Endodermal cell (in vitro differentiated cells): Measurements from ENCODE around the gene EXOC7. TPM values are rescaled to one million over a fixed set of nuclear protein-coding genes. Genes with fewer than 3 reads are reported as not detected.

Source experiments
- DNase-seq: peaks from one replicate; pipeline ENCODE4 v3.0.0-alpha.2; 2017
- H3K27ac ChIP-seq: 2 replicates; pipeline ENCODE4 v1.5.1; 2013; ENCODE audit warnings: mild to moderate bottlenecking, low read depth, low read length, moderate library complexity
- H3K27me3 ChIP-seq: 2 replicates; pipeline ENCODE4 v1.6.1; 2013; ENCODE audit warnings: mild to moderate bottlenecking, low read length, moderate library complexity; ENCODE audit not compliant: insufficient read depth, control insufficient read depth, poor library complexity, severe bottlenecking
- H3K36me3 ChIP-seq: 2 replicates; pipeline ENCODE4 v1.7.0; 2013; ENCODE audit warnings: mild to moderate bottlenecking, low read length, moderate library complexity; ENCODE audit not compliant: control insufficient read depth, insufficient read depth
- H3K4me1 ChIP-seq: one replicate; pipeline ENCODE4 v1.7.0; 2013; ENCODE audit warnings: low read length; ENCODE audit not compliant: control insufficient read depth, insufficient read depth
- H3K4me3 ChIP-seq: 2 replicates; pipeline ENCODE4 v1.5.1; 2013; ENCODE audit warnings: mild to moderate bottlenecking, low read length, moderate library complexity
- H3K9ac ChIP-seq: 2 replicates; pipeline ENCODE4 v1.6.1; 2013; ENCODE audit warnings: mild to moderate bottlenecking, low read length, moderate library complexity; ENCODE audit not compliant: poor library complexity, severe bottlenecking; ENCODE audit errors: extremely low read depth
- H3K9me3 ChIP-seq: 2 replicates; pipeline ENCODE4 v1.6.1; 2013; ENCODE audit warnings: mild to moderate bottlenecking, low read length, moderate library complexity; ENCODE audit not compliant: control insufficient read depth
- H3K27ac Mint-ChIP-seq: 2 replicates; pipeline ENCODE4 v1.8.0; 2020; ENCODE audit warnings: mixed read lengths
- H3K27me3 Mint-ChIP-seq: 2 replicates; pipeline ENCODE4 v1.8.0; 2021; ENCODE audit warnings: mild to moderate bottlenecking, mixed read lengths; ENCODE audit not compliant: insufficient read depth
- H3K36me3 Mint-ChIP-seq: 2 replicates; pipeline ENCODE4 v1.8.0; 2020; ENCODE audit warnings: low read depth, mixed read lengths
- H3K4me1 Mint-ChIP-seq: 2 replicates; pipeline ENCODE4 v1.8.0; 2020; ENCODE audit warnings: mixed read lengths
- H3K4me3 Mint-ChIP-seq: 2 replicates; pipeline ENCODE4 v1.8.0; 2020; ENCODE audit warnings: mild to moderate bottlenecking, moderate library complexity, mixed read lengths
- H3K9me3 Mint-ChIP-seq: 2 replicates; pipeline ENCODE4 v1.8.0; 2020; ENCODE audit warnings: mild to moderate bottlenecking, mixed read lengths
- CTCF ChIP-seq: fragments of 200-600 bp; sonication (generic); conservative IDR thresholded peaks from 2 replicates; pipeline ENCODE4 v1.5.0; 2021; ENCODE audit warnings: antibody characterized with exemption, mild to moderate bottlenecking
- WGBS, 2 experiments: methylation state at CpG; one replicate each; pipeline versions ENCODE4 v1.1.5 to v1.1.7; 2013; ENCODE audit warnings: missing lambda C conversion rate in 2 of 2, mixed read lengths in 1 of 2; ENCODE audit not compliant: insufficient coverage in 1 of 2, insufficient read length in 1 of 2; 5-methylcytosine and 5-hydroxymethylcytosine counted together
- total RNA-seq, 2 donors: library from RNA; stranded (reverse); fragmentation: NEBNext Ultra II Directional in 1 of 2; extraction: Animal tissue kit (Norgen Biotek cat#: 25700) in 1 of 2; gene quantifications; 2 replicates in 1 of 2; 3 replicates in 1 of 2; pipeline ENCODE4 v1.2.1, GENCODE V29; 2021

The EXOC7 gene
- total RNA-seq, 2 donors from 2014 or later = 159 to 187 TPM

- Histone ChIP-seq H3K27ac (no peak overlapping the region), H3K9me3 (no peaks in the 10 kb centered on the region), H3K9ac (no peak overlapping the region), H3K27me3 (no peaks in the 10 kb centered on the region), H3K4me1 (peaks cover 2% of the 10 kb centered on the region), H3K36me3 (peaks cover 23% of the 10 kb centered on the region), H3K4me3 (no peak overlapping the region)
- Mint-ChIP-seq H3K27ac (no peak overlapping the region), H3K36me3 (peaks cover 18% of the 10 kb centered on the region), H3K9me3 (no peaks in the 10 kb centered on the region), H3K4me1 (peaks cover 9% of the 10 kb centered on the region), H3K27me3 (peaks cover 5% of the 10 kb centered on the region), H3K4me3 (no peak overlapping the region)
- DNase-seq = no peak
- TF ChIP-seq CTCF = no peak
- WGBS, 2 experiments = 90 to 92% methylated on average over 12 of the region's 13 CpGs
These were observed 68.9 kb downstream of the EXOC7 start for GRCh38 chr17:76034428-76035350.

GRCh38 chr17:76033139-76033538 lies 70.4 kb downstream of the EXOC7 start:
- no peaks in the 10 kb centered on the region for H3K27me3 ChIP-seq
- Mint-ChIP-seq H3K9me3 (no peaks in the 10 kb centered on the region), H3K27me3 (peaks cover 5% of the 10 kb centered on the region), H3K27ac (no peak overlapping the region), H3K4me3 (no peak overlapping the region), H3K36me3 (peaks cover 3% of the 10 kb centered on the region), H3K4me1 (peaks cover 14% of the 10 kb centered on the region)
- DNase-seq = no peak
- 95 to 98% methylated on average over 5 to 6 of the region's 6 CpGs for WGBS, 2 experiments
- no peak overlapping the region for H3K27ac ChIP-seq
- peaks cover 8% of the 10 kb centered on the region for H3K36me3 ChIP-seq
- no peak overlapping the region for H3K9ac ChIP-seq
- H3K4me1 ChIP-seq = peaks cover 4% of the 10 kb centered on the region
- no peak overlapping the region for H3K4me3 ChIP-seq
- no peaks in the 10 kb centered on the region for H3K9me3 ChIP-seq
- no peak for TF ChIP-seq CTCF

- H3K4me1 ChIP-seq = peaks cover 4% of the 10 kb centered on the region
- no peak for DNase-seq
- Mint-ChIP-seq H3K9me3 (no peaks in the 10 kb centered on the region), H3K4me1 (peaks cover 14% of the 10 kb centered on the region), H3K27ac (no peak overlapping the region), H3K4me3 (no peak overlapping the region), H3K27me3 (peaks cover 5% of the 10 kb centered on the region), H3K36me3 (no peaks in the 10 kb centered on the region)
- H3K27me3 ChIP-seq = no peaks in the 10 kb centered on the region
- H3K4me3 ChIP-seq = no peak overlapping the region
- WGBS, 2 experiments = 94 to 97% methylated on average over 3 to 5 of the region's 5 CpGs
- H3K9ac ChIP-seq = no peak overlapping the region
- no peak overlapping the region for H3K27ac ChIP-seq
- H3K9me3 ChIP-seq = no peaks in the 10 kb centered on the region
- no peak for TF ChIP-seq CTCF
- H3K36me3 ChIP-seq = peaks cover 4% of the 10 kb centered on the region
These were observed 70.8 kb downstream of the EXOC7 start for GRCh38 chr17:76032780-76033108.
